K562 (cell line): Measurements from ENCODE around the gene ACTL10. TPM values are rescaled to one million over a fixed set of nuclear protein-coding genes. Genes with fewer than 3 reads are reported as not detected.
A peak's percentile ranks its signal among the peaks of the same experiment; 100 is the strongest.

Experiments
- E2F6 ChIP-seq, 2 experiments: IDR thresholded peaks; 2 replicates each; pipeline ENCODE4 v1.6.1; 2011; ENCODE audit warnings: borderline replicate concordance in 1 of 2, control low read depth in 1 of 2, low read depth in 1 of 2, low read length in 1 of 2, mild to moderate bottlenecking in 1 of 2, mixed read lengths in 1 of 2, moderate library complexity in 1 of 2; ENCODE audit not compliant: insufficient read depth in 1 of 2, insufficient read length in 1 of 2, poor library complexity in 1 of 2, severe bottlenecking in 1 of 2; ENCODE audit errors: extremely low read depth in 1 of 2
- HDGF ChIP-seq: fragments of 450-650 bp; IDR thresholded peaks from 2 replicates; pipeline ENCODE4 v1.6.1; 2016
- HMG20B ChIP-seq: fragments of 250-450 bp; sonication (Bioruptor Pico); IDR thresholded peaks from 2 replicates; pipeline ENCODE4 v1.5.0; 2021; ENCODE audit warnings: mild to moderate bottlenecking
- MBD2 ChIP-seq: sonication (generic); IDR thresholded peaks from 2 replicates; pipeline ENCODE4 v1.6.1; 2016; ENCODE audit warnings: low read depth, borderline replicate concordance
- MEF2D ChIP-seq: conservative IDR thresholded peaks from 2 replicates; pipeline ENCODE4 v1.6.1; 2016; ENCODE audit warnings: low read depth, missing genetic modification characterization, missing compliant biosample characterization
- NCOA4 ChIP-seq: fragments of 450-650 bp; IDR thresholded peaks from 2 replicates; pipeline ENCODE4 v1.6.1; 2018; ENCODE audit warnings: mild to moderate bottlenecking; ENCODE audit not compliant: partially characterized antibody
- NEUROD1 ChIP-seq: fragments of 150-350 bp; IDR thresholded peaks from 2 replicates; pipeline ENCODE4 v1.6.1; 2014; ENCODE audit warnings: borderline replicate concordance, low read length, low read depth; ENCODE audit not compliant: partially characterized antibody
- RB1 ChIP-seq: fragments of 450-650 bp; IDR thresholded peaks from 2 replicates; pipeline ENCODE4 v1.6.1; 2017; ENCODE audit warnings: low read depth, mild to moderate bottlenecking
- ZNF551 ChIP-seq: fragments of 250-450 bp; sonication (Bioruptor Pico); IDR thresholded peaks from 2 replicates; pipeline ENCODE4 v1.5.0; 2021; ENCODE audit warnings: mild to moderate bottlenecking, moderate library complexity
- ZNF592 ChIP-seq: fragments of 450-650 bp; IDR thresholded peaks from 2 replicates; pipeline ENCODE4 v1.6.1; 2017; ENCODE audit warnings: antibody characterized with exemption, mild to moderate bottlenecking
- polyA plus RNA-seq, 8 experiments: library from polyadenylated mRNA; depleted of rRNA in 4 of 8; stranded (reverse) in 5 of 8; unstranded in 3 of 8; fragments of >200 nt; fragmentation: Nextera tagmentation in 2 of 8; fragmentation: Illumina TruSeq in 1 of 8; extraction: Ambion mirVana in 2 of 8; extraction: Trizol in 1 of 8; gene quantifications; 2 replicates each; pipeline versions ENCODE4 v1.2.1 to v1.2.3, GENCODE V29; 2011 to 2014; ENCODE audit warnings: inconsistent platforms in 1 of 8, missing spikeins in 1 of 8
- total RNA-seq, 7 experiments: library from RNA; depleted of rRNA in 6 of 7; stranded (reverse); fragments of >200 nt in 6 of 7; fragmentation: Illumina TruSeq in 2 of 7; extraction: Trizol in 2 of 7; gene quantifications; 2 replicates each; pipeline versions ENCODE4 v1.2.1 to v1.2.3, GENCODE V29; 2011 to 2021; ENCODE audit warnings: low replicate concordance in 1 of 7
- TF ChIP-seq, protein P1 (sequence below): IDR thresholded peaks from 3 replicates; pipeline ENCODE4 v1.6.1; 2011; ENCODE audit warnings: borderline replicate concordance, mild to moderate bottlenecking; ENCODE audit not compliant: insufficient read length, insufficient read depth
- TF ChIP-seq, protein P2 (sequence below): sonication (generic); formaldehyde crosslinking; IDR thresholded peaks from 2 replicates; pipeline ENCODE4 v1.8.0; 2022; ENCODE audit warnings: mild to moderate bottlenecking, missing genetic modification reagents
- TF ChIP-seq, protein P3 (sequence below), 2 experiments: fragments of 450-650 bp in 1 of 2; sonication (generic) in 1 of 2; formaldehyde crosslinking in 1 of 2; IDR thresholded peaks in 1 of 2; conservative IDR thresholded peaks in 1 of 2; 2 replicates each; pipeline versions ENCODE4 v1.6.1 to v1.8.1; 2016 to 2023; ENCODE audit warnings: mild to moderate bottlenecking in 2 of 2, moderate library complexity in 2 of 2, inconsistent platforms in 1 of 2, missing genetic modification reagents in 1 of 2

The ACTL10 gene
- total and polyA plus RNA-seq, 9 of the 15 experiments (the other 6 are each of a cell fraction or from before 2014, with no cell fraction given): 0.07 to 0.14 TPM; not detected in 7

GRCh38 chr20:33686100-33686983 is 19.6 kb downstream of the ACTL10 start, which contains the start of gene E2F1 (continued):
- TF ChIP-seq ZNF551 (CRISPR knock-in tag) (no peak), HMG20B (no peak), MBD2 (peak; percentile 54; the same call in 1 of the 2 replicates), MEF2D (no peak), NEUROD1 (peak; percentile 80), ZNF592 (peak; percentile 57; the same call in 1 of the 2 replicates), E2F6 (IDR thresholded peaks at IDR 0.05; ENCODE audit: borderline replicate concordance in 1 of 2, extremely low read depth in 1 of 2, insufficient read depth in 1 of 2, insufficient read length in 1 of 2, low read depth in 1 of 2, low read length in 1 of 2, poor library complexity in 1 of 2, severe bottlenecking in 1 of 2) (peak; percentile 86 to 98), NCOA4 (no peak), HDGF (peak; percentile 77), RB1 (peak; percentile 99)
- TF ChIP-seq, protein P1, sequence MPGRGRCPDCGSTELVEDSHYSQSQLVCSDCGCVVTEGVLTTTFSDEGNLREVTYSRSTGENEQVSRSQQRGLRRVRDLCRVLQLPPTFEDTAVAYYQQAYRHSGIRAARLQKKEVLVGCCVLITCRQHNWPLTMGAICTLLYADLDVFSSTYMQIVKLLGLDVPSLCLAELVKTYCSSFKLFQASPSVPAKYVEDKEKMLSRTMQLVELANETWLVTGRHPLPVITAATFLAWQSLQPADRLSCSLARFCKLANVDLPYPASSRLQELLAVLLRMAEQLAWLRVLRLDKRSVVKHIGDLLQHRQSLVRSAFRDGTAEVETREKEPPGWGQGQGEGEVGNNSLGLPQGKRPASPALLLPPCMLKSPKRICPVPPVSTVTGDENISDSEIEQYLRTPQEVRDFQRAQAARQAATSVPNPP: no peak
- TF ChIP-seq, protein P2, sequence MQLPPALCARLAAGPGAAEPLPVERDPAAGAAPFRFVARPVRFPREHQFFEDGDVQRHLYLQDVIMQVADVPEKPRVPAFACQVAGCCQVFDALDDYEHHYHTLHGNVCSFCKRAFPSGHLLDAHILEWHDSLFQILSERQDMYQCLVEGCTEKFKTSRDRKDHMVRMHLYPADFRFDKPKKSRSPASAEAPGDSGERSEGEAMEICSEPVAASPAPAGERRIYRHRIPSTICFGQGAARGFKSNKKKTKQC (CRISPR knock-in tag): 0 out of 2 replicates have a peak, but pooled peaks have one; percentile 46
- TF ChIP-seq, protein P3, sequence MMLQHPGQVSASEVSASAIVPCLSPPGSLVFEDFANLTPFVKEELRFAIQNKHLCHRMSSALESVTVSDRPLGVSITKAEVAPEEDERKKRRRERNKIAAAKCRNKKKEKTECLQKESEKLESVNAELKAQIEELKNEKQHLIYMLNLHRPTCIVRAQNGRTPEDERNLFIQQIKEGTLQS (IDR thresholded peaks at IDR 0.05): no peak
- TF ChIP-seq, protein P3 (CRISPR knock-in tag; conservative IDR thresholded peaks at IDR 0.05): peak; percentile 23; the same call in 1 of the 2 replicates
